DND-41 (cell line): ENCODE results near the gene MS4A12.

Source experiments
- CTCF ChIP-seq: IDR thresholded peaks from 2 replicates; pipeline ENCODE4 v1.5.1; 2012; ENCODE audit warnings: borderline replicate concordance, low read length, moderate library complexity, mild to moderate bottlenecking; ENCODE audit not compliant: poor library complexity, severe bottlenecking; ENCODE audit errors: extremely low read depth
- EZH2 ChIP-seq: IDR thresholded peaks from 3 replicates; pipeline ENCODE4 v1.6.1; 2012; ENCODE audit warnings: borderline replicate concordance, low read depth, mild to moderate bottlenecking, moderate library complexity, low read length, inconsistent platforms; ENCODE audit not compliant: severe bottlenecking

GRCh38 chr11:60513496-60514460 lies 21.2 kb downstream of the MS4A12 start:
- no peak for TF ChIP-seq CTCF
- no peak for TF ChIP-seq EZH2
